A673 (cell line): Measurements from ENCODE around the gene ILDR1. TPM values are rescaled to one million over a fixed set of nuclear protein-coding genes. Genes with fewer than 3 reads are reported as not detected.
A peak's percentile ranks its signal among the peaks of the same experiment; 100 is the strongest.

Source experiments
- BruUV-seq: library from RNA; stranded (reverse); fragments of 400-500 nt; replicated peaks from 2 replicates; lab custom pipeline; 2021; lab: Mats Ljungman, UMichigan
- CTCF ChIA-PET: fragments of 300-600 bp; sonication (Branson Sonifier 250); formaldehyde crosslinking; loops from one replicate; lab custom pipeline; 2022; ENCODE audit warnings: antibody characterized with exemption; lab: Charles Lee
- POLR2A ChIA-PET: fragments of 300-600 bp; sonication (Branson Sonifier 250); formaldehyde crosslinking; loops from one replicate; lab custom pipeline; 2022; ENCODE audit warnings: antibody characterized with exemption; ENCODE audit not compliant: low non-redundant PET; lab: Charles Lee
- DNase-seq: peaks from one replicate; pipeline ENCODE4 v3.0.0-alpha.2; 2015; ENCODE audit warnings: low spot score
- H3K27ac ChIP-seq: fragments of 200-600 bp; sonication (generic); 2 replicates; pipeline ENCODE4 v1.5.1; 2016; ENCODE audit warnings: mixed run types, low read depth, mild to moderate bottlenecking, mixed read lengths, antibody characterized with exemption, low read length; ENCODE audit not compliant: poor library complexity, severe bottlenecking
- H3K27me3 ChIP-seq: fragments of 200-600 bp; sonication (generic); replicated peaks from 2 replicates; pipeline ENCODE4 v1.6.1; 2017; ENCODE audit warnings: mixed run types, low read depth, mild to moderate bottlenecking, mixed read lengths, antibody characterized with exemption, low read length; ENCODE audit not compliant: insufficient read depth, poor library complexity
- H3K36me3 ChIP-seq: fragments of 200-600 bp; sonication (generic); 2 replicates; pipeline ENCODE4 v1.6.1; 2016; ENCODE audit warnings: mixed run types, mild to moderate bottlenecking, mixed read lengths, antibody characterized with exemption, low read length; ENCODE audit not compliant: insufficient read depth, poor library complexity, severe bottlenecking
- H3K4me1 ChIP-seq: fragments of 200-600 bp; sonication (generic); 2 replicates; pipeline ENCODE4 v1.6.1; 2017; ENCODE audit warnings: mixed run types, mild to moderate bottlenecking, mixed read lengths, antibody characterized with exemption, low read length; ENCODE audit not compliant: insufficient read depth, poor library complexity, severe bottlenecking
- H3K4me3 ChIP-seq: fragments of 200-600 bp; sonication (generic); 2 replicates; pipeline ENCODE4 v1.5.1; 2016; ENCODE audit warnings: low read depth, mixed run types, mild to moderate bottlenecking, mixed read lengths, low read length; ENCODE audit not compliant: poor library complexity, severe bottlenecking
- H3K9me3 ChIP-seq: fragments of 200-600 bp; sonication (generic); 2 replicates; pipeline ENCODE4 v1.6.1; 2016; ENCODE audit warnings: mixed run types, low read depth, mild to moderate bottlenecking, mixed read lengths, antibody characterized with exemption, low read length; ENCODE audit not compliant: poor library complexity, severe bottlenecking
- EZH2 ChIP-seq: fragments of 200-600 bp; sonication (generic); IDR thresholded peaks from 2 replicates; pipeline ENCODE4 v1.6.1; 2017; ENCODE audit warnings: borderline replicate concordance, low read depth, mild to moderate bottlenecking, mixed read lengths, antibody characterized with exemption, low read length; ENCODE audit not compliant: poor library complexity, severe bottlenecking
- intact Hi-C: fragments of 100-400 bp; cut with micrococcal nuclease; formaldehyde crosslinking; loops from one replicate; pipeline ENCODE4 v1.10.0; 2022; ENCODE audit not compliant: unreplicated experiment
- total RNA-seq: library from RNA; stranded (reverse); gene quantifications from 2 replicates; pipeline ENCODE4 v1.2.3, GENCODE V29; 2021
- TF ChIP-seq, protein P1 (sequence below): fragments of 300-800, 200-600 bp; sonication (generic); conservative IDR thresholded peaks from 2 replicates; pipeline ENCODE4 v1.5.1; 2017; ENCODE audit warnings: low read depth, mild to moderate bottlenecking, antibody characterized with exemption, low read length, moderate library complexity, mixed read lengths

Gene ILDR1
- total RNA-seq, 1 experiment from 2014 or later = not detected

DNA sequence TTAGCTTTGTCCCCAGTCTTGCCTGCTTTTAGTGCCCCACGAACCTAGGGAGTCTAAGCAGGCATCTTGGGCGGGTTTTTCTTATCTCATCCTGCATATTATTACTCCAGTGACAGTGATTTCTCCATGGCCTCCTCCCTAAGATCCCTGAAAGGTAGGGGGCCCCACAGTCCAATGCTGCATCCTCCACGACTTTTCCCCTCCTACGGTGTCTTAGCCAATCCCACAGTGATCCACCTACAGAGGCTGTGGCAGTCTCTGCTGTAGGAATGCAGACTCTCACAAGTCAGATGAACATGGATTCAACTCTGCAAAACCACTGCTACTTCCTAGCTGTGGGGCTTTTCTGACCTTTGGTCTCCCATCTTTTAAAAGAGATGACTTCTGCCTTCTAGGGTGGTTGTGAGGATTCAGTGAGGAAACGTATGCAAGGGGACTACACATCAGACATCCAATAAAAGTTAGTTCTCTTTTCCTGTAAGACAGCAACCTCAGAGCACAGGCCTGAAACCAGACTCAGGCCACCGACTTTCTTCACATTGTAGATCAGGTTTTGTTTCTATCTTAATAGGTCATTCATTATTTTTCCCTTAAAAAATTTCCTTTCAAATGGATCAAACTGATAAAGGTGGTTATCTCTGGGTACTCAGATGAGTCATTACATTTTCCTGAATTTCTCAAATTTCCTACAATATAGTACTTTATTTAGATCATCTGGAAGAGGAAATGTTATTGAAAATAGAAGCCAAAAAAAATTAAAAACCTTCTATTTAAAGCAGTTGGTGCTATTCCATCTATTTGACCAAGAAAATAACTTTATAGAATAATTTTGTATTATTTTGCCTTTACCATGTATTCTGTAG is 23.2 kb downstream of the ILDR1 start:
- Histone ChIP-seq H3K4me3 (no peak overlapping the region), H3K9me3 (no peaks in the 10 kb centered on the region), H3K4me1 (peaks cover 6% of the 10 kb centered on the region), H3K27ac (no peak overlapping the region), H3K27me3 (no peaks in the 10 kb centered on the region), H3K36me3 (no peaks in the 10 kb centered on the region)
- ChIA-PET POLR2A (no interaction called here), CTCF (no interaction called here)
- no peak for DNase-seq
- no peak for TF ChIP-seq EZH2
- TF ChIP-seq, protein P1, sequence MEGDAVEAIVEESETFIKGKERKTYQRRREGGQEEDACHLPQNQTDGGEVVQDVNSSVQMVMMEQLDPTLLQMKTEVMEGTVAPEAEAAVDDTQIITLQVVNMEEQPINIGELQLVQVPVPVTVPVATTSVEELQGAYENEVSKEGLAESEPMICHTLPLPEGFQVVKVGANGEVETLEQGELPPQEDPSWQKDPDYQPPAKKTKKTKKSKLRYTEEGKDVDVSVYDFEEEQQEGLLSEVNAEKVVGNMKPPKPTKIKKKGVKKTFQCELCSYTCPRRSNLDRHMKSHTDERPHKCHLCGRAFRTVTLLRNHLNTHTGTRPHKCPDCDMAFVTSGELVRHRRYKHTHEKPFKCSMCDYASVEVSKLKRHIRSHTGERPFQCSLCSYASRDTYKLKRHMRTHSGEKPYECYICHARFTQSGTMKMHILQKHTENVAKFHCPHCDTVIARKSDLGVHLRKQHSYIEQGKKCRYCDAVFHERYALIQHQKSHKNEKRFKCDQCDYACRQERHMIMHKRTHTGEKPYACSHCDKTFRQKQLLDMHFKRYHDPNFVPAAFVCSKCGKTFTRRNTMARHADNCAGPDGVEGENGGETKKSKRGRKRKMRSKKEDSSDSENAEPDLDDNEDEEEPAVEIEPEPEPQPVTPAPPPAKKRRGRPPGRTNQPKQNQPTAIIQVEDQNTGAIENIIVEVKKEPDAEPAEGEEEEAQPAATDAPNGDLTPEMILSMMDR = no peak
- BruUV-seq = no TSS peak
- intact Hi-C loops = loop anchor here (5.0 kb wide), 2 partner anchors 117 to 452 kb away; partner anchors contain the start of gene POLQ

DNA sequence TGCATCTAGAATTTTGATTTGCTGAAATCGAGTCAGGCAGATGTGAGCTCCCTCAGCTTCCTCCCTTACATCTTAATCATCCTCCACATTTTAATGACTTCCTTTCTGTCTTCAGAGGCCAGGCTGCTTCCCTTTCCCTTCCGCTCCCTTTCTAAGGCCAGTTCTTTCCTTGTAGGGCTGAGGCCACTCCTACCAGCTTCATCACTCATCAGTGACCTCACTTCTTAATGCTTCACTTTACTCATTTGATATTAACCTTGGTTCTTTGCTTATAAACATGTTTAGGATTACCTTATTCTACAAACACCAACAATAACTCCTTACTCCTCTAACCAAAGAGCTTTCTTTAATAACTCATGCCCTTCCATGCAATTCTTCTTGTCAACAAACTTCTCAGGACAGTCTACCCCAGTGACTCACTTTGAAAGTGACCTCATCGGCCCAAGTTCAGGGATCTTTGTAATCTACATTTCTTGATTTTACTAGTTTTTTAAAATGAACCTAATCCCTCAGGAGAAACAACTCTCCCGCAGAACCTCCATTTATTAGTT is 23.9 kb downstream of the ILDR1 start:
- CTCF ChIA-PET = no interaction called here
- no TSS peak for BruUV-seq

DNA sequence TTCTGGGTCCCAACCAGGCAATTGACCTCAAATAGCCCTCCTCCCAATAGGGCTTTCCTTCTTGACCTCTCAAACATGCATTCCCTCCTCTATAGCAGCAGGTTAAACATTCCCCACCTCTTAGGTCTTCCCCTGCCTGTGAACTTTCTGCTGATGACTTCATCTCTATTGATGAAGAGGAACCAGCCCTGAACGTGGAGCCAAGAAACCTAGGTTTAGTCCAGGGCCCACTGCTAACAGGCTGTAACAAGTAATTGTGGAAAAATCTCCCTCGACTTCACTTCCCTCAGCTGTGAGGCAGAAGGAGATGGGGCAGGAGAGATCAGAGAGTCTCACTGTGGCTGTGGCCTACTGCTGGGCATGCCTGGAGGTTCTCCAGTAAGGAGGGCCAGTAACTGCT is 24.7 kb downstream of the ILDR1 start:
- no TSS peak for BruUV-seq
- Histone ChIP-seq H3K36me3 (no peaks in the 10 kb centered on the region), H3K27ac (no peak overlapping the region), H3K9me3 (no peaks in the 10 kb centered on the region), H3K4me3 (no peak overlapping the region), H3K4me1 (no peaks in the 10 kb centered on the region), H3K27me3 (no peaks in the 10 kb centered on the region)
- TF ChIP-seq, protein P1 = no peak
- no peak for TF ChIP-seq EZH2
- DNase-seq = no peak
- ChIA-PET CTCF (no interaction called here), POLR2A (no interaction called here)
- intact Hi-C loops = loop anchor here (5.0 kb wide), 2 partner anchors 115 to 450 kb away; partner anchors contain the start of gene POLQ

More for the DNA sequence above, 23.9 kb downstream of the ILDR1 start:
- no peak for TF ChIP-seq EZH2
- TF ChIP-seq, protein P1 = no peak
- H3K27me3 ChIP-seq = no peaks in the 10 kb centered on the region
- intact Hi-C loops = loop anchor here (5.0 kb wide), 2 partner anchors 116 to 451 kb away; partner anchors contain the start of gene POLQ
- H3K36me3 ChIP-seq = no peaks in the 10 kb centered on the region
- H3K4me1 ChIP-seq = no peaks in the 10 kb centered on the region
- H3K9me3 ChIP-seq = no peaks in the 10 kb centered on the region
- H3K4me3 ChIP-seq = no peak overlapping the region
- POLR2A ChIA-PET = no interaction called here
- H3K27ac ChIP-seq = no peak overlapping the region
- peak; percentile 17 for DNase-seq
